HK-2 (cell line): ENCODE results near the gene C1QA.
"Not testable (repeated sequence)": the region's sequence is repeated elsewhere in the genome, so short reads cannot be mapped to it uniquely, and the experiment has no call there.

Experiments used
- DNase-seq: peaks from one replicate; pipeline ENCODE4 v3.0.0-alpha.2; 2018; ENCODE audit not compliant: unreplicated experiment

Gene C1QA

DNA sequence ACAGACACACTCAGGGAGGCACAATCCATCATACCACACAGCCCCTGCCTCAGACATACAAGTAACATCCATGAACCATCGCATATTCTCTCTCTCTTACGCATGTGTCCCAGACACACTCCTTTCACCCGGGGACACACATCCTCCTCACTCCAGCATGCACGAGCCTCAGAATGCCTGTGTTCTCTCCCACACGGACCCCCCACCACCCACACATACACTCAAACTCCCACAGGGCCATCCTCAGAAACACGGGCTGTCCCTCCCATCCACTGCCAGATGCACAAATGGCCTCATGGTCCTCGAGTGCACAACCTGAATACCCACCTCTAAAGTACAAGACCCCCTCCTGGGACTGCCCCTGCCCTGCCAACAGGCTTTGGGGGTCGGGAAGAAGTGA, 4.8 kb downstream of the C1QA start:
- DNase-seq, result no peak

DNA sequence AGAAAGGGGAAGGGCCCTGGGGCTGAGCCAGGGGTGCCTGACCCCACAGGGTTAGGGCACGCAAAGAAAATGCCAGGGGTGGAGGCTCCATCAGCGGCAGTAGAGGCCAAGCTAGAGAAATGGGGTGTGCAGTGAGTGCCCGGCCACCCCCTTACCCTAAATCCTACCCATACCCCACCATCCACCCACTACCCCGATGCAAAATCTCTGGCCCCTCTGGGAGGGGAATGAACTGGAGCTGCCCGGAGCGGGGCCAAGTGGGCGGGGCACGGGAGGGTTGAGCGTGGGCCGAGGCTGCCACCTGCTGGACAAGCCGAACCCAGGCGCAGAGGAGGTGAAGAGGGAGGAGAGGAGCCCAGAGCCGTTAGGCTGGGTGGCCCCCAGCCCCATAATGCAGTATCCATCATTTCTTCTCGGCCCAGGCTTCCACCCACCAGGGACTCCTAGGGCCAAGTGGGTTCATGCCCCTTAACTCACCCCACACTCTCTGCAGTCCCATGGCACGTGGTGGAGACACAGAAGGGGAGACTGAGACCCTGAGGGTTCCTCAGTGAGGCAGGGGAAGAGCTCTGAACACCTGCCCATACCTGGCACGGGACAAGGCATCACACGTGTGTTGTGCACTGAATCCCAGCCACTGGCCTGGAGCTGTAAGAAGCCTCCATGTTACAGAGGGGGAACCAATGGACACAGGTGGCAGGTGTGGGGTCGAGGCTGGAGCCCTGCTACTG, 5.6 kb downstream of the C1QA start:
- DNase-seq, result peak; percentile 72

DNA sequence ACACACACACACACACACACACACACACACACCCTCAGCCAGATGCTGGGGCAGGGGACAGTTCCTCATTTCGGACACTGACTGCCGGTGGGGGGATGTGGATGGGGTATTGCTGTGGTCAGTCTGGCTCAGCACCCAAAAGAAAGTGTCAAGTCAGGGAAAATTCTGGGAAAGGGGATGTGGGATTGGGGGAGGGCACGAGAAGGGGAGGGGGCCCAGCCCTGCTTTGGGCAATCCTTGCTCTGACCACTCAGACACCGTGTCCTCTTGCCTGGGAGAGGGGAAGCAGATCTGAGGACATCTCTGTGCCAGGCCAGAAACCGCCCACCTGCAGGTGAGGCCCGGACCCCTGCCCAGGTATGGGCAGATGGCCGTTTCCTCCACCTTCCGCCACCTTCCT, 7.0 kb downstream of the C1QA start, which contains the start of gene C1QC:
Gene C1QC, plus strand, starts transcription at position 253 of the 400 bp plus-strand sequence. CDS start 391 bp downstream, outside the sequence.
- DNase-seq, result no peak

DNA sequence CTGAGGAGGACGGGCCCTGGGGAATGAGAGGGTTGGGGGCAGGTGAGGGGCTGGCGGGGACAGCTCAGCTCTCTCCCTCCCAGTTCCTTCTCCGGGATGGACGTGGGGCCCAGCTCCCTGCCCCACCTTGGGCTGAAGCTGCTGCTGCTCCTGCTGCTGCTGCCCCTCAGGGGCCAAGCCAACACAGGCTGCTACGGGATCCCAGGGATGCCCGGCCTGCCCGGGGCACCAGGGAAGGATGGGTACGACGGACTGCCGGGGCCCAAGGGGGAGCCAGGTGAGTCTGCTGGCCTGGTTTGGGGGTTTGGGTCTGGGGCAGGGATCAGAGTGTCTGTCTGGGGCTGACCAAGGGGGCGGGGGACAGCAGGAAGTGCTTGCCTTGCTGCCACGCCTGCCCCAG, 7.5 kb downstream of the C1QA start:
- no peak for DNase-seq

DNA sequence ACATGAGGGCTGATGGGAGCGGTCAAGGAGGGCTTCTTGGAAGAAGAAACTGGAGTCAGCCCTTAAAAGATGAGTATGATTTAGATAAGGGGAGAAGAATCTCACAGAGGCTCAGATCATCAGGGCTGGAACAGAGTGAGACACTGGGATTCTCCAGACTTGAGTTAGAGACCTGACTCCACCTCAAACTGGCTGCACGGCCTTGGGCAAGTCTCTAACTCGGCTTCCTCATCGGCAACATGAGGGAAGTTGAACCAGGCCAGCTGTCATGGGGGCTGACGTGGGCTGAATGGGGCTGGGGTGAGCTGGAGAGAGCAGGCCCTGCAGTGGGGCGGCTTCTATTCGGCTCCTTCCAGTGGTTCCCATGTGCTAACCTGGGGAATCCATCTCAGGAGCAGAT, 9.5 kb downstream of the C1QA start:
- DNase-seq, result no peak

DNA sequence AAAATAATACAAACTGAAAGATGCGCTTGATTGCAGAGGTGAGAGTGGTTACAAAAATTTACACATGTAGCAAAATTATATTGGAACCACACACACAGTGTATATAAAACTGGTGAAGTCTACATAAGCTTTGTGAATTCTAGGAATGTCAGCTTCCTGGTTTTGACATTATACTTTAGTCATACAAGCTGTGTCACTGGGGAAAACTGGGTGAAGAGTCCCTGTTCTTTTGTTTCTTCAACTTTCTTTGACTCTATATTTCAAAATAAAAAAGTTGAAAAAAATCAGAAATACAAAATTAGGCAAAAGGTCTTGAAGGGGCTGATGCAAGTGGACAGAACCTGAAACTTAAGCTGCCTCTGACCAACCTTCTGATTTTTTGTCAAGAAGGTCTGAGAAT, 10.0 kb downstream of the C1QA start:
- DNase-seq, result no peak

DNA sequence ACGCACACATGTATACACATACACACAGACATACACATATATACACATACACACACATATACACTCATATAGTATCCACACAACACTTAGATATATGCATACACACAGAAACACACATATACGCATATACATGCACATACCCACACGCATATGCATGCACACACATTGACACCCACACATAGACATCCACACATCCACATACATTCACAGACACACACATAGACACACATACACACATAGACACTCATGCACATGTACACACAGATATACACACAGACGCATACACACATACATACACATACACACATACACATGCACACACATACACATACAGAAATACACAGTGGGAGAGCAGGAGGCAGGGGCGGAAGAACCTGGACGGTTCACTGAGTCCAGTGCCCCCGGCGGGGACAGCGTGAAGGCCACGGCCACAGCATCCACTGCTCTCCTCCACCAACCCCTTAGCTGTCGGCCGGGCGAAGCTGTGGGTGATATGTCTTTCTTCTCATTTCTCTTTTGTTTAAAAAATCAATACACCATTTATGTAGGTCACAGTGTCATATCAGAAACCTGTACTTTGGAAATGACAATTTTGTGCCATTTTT, 13.8 kb downstream of the C1QA start:
- DNase-seq, result no peak

DNA sequence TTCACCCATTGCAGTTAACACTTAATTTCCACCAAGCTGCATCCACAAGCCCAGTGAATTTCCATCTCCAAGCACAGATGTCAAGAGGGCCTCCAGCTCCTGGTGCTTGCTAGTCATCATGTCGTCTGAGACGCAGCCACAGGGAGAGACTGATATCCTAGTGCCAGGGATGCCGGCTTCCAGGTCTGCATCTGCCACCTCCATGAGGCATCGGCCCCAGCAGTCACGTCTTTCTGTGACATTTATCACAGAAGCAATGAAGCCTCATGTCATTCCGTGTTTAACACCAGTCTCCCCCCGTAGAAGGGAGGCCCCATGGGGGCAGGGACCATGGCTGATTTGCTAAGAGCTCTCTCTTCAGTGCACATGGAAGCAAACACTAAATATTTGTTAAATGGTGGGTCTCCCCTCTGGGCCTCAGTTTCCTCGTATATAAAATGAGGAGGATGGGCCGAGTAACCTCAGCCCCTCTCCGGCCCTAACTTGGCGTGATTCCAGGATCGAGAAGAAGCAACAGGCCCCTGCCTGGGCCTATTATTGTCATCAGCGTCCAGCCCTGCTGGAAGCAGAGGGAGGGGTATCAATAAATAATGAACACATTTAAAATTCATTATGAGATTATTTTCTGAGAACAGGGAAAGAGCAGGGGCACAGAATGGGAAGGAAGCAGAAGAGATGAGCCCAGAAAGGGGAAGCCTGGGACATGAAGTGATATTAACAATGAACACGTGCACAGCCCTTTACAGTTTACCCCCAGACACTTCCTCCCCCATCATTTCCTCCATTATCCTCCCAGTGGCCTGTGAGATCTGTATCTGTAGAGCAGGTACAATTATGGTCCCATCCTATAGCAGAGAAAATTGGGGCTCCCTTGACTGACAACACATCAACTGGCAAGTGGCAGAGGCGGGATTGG, 15.8 kb downstream of the C1QA start:
- no peak for DNase-seq

DNA sequence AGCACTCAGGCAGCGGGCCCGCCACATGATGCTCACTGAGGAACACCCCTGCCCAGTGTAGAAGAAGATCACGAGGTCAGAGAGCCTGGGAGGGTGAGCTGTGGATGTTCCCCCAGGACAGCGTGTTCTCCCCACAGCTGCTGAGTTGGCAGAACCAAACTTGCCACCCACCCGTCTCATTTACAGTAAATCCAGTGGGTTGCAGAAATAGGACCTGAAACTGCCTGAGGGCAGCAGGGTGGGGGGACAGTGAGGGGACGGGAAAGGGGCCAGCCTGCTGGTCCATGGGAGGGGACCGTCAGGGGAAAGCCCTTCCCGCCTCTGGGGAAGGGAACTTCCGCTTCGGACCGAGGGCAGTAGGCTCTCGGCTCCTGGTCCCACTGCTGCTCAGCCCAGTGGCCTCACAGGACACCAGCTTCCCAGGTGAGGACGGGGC, 16.5 kb downstream of the C1QA start, which contains the start of gene C1QB:
Gene C1QB, plus strand, starts transcription at position 356 of the 436 bp plus-strand sequence. CDS start 6,227 bp downstream, outside the sequence.
- no peak for DNase-seq

DNA sequence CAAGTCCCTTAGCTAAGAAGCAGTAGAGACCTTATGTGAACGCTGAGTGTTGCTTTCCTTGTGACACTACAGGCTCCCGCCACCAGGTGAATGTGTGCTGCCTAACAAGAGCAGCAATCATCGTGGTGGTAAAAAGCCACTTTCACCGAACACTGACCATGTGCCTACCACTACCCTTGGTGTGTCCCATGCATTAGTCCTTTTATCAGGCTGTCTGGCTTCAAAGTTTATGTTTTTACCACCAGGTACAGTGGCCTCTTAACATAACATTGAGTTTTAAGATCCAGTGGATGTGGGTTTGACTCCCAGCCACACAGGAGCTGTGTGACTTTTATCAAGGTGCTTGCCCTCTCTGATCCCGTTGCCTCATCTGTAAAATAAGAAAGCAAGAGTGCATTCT, 18.3 kb downstream of the C1QA start:
- DNase-seq, result no peak

DNA sequence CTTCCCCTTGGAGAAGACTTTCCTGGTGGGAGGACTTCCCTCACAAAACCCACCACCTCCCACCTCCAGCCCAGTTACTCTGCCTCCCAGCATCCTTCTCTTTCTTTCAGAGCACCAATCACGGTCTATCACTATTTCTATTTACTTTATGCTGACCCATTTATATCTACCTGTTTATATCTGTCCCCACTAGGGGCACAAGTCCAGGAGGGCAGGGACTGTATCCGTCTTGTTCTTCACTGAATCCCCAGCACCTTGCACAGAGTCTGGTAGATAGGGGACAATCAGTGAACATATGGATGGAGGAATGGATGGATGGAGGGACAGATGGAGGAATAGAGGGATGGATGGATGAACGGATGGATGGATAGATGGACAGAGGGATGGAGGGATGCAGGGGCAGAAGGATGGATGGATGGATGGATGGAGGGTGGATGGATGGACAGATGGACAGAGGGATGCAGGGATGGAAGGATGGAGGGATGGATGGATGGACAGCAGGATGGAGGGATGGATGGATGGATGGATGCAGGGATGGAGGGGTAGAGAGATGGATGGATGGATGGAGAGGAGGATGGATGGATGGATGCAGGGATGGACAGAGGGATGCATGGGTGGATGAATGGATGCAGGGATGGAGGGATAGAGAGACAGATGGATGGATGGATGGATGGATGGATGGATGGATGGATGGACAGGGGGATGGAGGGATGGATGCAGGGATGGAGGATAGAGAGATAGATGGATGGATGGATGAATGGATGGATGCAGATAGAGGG, 22.1 kb downstream of the C1QA start:
- DNase-seq, result no peak

DNA sequence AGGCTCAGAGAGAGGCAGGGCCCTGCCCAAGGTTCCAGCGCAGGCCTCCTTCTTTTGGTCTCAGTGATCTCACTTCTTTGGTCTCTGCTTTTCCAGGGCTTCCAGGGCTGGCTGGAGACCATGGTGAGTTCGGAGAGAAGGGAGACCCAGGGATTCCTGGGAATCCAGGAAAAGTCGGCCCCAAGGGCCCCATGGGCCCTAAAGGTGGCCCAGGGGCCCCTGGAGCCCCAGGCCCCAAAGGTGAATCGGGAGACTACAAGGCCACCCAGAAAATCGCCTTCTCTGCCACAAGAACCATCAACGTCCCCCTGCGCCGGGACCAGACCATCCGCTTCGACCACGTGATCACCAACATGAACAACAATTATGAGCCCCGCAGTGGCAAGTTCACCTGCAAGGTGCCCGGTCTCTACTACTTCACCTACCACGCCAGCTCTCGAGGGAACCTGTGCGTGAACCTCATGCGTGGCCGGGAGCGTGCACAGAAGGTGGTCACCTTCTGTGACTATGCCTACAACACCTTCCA, 24.4 kb downstream of the C1QA start:
- DNase-seq, result no peak

DNA sequence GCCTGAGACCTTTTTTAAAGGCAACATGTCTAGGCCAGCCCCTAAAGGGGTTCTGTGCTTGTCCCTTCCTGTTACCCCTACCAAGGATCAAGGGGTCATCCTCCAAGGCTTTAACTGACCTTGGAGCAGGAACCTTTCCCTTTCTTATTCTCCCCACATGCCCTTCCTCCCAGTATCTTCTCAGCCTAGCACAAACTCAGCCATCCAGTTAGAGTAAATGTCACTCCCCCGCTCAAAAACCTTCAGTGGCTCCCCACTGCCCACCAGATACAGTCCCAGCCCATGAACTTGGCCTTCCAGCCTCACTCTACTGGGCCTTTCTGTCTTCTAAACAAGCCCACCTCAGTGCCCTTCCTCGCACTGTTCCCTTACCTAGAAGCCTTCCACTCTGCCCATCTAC, 25.5 kb downstream of the C1QA start:
- no peak for DNase-seq

DNA sequence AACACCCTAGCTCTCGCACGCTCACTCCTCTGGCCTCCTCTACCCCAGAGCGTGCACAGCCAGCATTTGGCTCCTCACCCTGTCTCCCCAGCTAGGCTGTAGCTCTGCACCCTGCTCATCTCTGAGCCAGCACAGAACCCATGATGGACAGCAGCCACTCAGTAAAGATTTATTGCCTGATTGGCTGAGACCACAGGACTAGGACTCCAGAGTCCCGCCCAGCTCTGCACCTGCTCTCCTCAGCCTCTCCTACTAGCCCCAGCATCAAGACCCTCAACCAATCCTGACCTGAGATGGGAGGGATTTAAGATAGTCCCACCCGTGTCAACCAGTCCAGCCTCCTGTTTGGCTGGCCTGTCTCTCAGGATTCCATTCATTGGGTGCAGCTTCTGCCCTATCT, 25.9 kb downstream of the C1QA start:
- DNase-seq, result no peak

DNA sequence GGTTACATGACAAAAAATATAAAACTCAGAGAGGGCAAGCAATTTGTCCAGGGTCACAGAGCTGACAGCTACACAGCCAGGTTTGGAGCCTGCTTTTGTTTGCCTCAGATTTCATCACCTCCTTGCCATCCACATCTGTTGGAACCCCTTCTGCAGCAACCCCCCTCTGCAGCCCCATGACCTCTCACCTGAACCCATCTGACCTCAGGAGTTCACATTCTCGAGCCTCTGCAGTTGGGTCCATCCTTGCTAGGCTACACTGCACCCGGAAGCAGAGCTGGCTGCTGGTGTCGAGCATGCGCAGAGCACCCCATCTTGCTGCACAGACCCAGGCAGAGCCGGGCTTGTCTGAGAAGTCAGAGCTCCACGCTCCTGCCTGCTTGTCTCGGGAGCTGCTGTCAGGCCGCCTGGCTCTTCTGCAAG, 26.6 kb downstream of the C1QA start:
- DNase-seq, result no peak

DNA sequence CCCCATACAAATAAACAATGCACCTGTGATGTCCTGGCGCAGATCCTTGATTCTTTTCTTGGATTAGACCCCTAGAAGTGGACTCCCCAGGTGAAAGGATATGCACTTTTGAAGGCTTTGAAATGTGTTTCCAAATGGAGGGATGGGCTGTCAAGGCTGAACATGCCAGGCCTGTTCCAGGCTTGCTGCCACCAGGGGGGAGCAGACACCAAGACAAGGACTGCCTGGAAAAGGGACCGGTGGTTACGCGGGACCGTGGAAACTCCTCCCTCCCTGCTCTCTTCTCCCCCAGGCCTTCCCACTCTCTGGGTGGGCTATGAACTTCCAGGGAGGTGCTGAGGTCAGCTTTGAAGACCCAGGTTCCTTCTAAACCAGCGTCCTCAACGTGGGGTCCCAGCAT, 29.3 kb downstream of the C1QA start:
- DNase-seq, result peak; percentile 31

DNA sequence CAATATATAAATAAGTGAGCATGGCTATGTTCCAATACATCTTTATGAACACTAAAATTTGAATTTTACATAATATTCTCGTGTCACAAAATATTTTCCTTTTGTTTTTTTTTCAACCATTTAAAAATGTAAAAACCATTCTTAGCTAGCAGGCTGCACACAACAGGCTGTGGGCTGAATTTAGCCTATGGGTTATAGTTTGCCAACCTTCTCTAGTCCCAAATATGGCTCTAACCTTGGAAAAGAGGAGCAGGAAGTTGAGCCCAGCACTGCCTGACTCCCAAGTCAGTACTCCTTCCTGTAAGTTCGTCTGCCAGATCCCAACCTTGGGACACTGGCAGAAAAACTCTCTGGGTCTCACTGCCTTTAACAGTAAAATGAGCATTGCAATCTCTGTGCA, 30.0 kb downstream of the C1QA start:
- no peak for DNase-seq

DNA sequence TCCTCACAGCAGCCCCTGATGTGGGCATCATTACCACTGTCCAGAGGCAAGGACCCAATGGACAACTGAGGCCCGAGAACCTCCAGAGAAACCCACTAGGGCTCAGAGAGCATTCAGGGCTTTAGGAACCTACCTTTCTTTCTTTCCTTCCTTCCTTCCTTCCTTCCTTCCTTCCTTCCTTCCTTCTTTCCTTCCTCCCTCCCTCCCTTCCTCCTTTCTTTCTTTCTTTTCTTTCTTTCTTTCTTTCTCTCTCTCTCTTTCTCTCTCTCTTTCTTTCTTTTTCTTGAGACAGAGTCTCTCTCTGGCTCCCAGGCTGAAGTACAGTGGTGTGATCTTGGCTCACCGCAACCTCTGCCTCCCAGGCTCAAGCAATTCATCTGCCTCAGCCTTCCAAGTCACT, 32.4 kb downstream of the C1QA start:
- DNase-seq, result not testable (repeated sequence)

DNA sequence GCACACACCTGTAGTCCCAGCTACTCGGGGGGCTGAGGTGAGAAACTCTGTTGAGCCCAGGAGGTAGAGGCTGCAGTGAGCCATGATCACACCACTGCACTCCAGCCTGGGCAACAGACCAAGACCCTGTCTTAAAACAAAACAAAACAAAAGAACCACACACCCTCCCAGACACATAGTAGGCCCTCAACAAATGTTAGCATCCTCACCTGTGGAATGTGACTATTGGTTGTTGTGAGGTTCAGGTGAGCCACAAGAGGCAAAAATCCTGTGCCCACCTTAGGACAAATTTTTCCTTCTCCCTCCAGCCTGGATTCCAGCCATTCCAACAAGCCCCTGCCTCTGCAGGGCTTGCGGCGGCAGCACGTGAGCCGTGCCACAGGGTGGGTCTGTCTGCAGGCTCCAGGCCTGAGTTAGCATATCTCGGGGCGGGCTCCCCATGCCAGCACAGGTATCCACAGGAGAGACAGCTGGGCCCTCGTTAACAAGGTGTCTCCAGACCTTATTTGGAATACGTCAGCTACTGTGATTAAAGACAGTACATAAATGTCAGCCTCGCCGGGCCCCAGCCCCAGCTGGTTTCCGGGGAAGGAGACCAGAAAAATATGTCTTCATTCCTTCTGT, 34.0 kb downstream of the C1QA start:
- no peak for DNase-seq

DNA sequence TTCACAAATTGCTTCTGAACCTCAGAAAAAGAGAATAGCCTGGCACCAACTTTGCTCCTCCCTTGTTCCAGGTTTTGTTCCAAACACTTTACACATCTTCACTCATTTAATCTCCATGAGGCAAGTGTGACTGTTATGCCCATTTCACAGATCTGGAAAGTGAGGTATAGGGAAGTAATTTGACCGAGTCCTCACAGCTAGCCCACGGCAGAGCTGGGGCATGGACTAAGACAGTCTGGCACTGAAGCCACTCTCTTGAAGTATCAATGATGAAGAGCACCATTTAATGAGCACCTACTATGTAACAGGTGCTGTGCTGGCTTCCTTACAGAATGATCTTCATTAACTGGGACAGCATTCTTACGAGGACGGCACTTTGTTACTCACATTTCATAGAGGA, 35.6 kb downstream of the C1QA start:
- DNase-seq, result no peak
